Fibroblast of skin of abdomen (primary cell): ENCODE results near the gene LYZ. TPM values are rescaled to one million over a fixed set of nuclear protein-coding genes. Genes with fewer than 3 reads are reported as not detected.
"Not testable (repeated sequence)": the region's sequence is repeated elsewhere in the genome, so short reads cannot be mapped to it uniquely, and the experiment has no call there.

Source experiments
- DNase-seq: peaks from one replicate; pipeline ENCODE4 v3.0.0-alpha.2; 2013
- polyA plus RNA-seq, 2 experiments: library from polyadenylated mRNA; unstranded; fragments of 120-200 nt; gene quantifications; one replicate each; pipeline ENCODE4 v1.2.1, GENCODE V29; 2013; ENCODE audit not compliant: insufficient read length in 2 of 2

The LYZ gene
- 0.40 TPM for polyA plus RNA-seq (2013, experiment 1 of 2; ENCODE audit: insufficient read length)
- polyA plus RNA-seq (2013, experiment 2 of 2; ENCODE audit: insufficient read length), result 0.17 TPM

GRCh38 chr12:69348162-69348938, at the start of gene LYZ:
Gene LYZ (plus strand): TSS chr12:69348381. CDS start chr12:69348409, 28 bp downstream.
- no peak for DNase-seq

- DNase-seq, result no peak
Observed at GRCh38 chr12:69298947-69299346, 49.2 kb upstream of the LYZ start.

GRCh38 chr12:69304284-69304683, 43.9 kb upstream of the LYZ start:
- DNase-seq, result no peak

- no peak for DNase-seq
Observed at GRCh38 chr12:69309461-69309860, 38.7 kb upstream of the LYZ start.

GRCh38 chr12:69313209-69313608, 35.0 kb upstream of the LYZ start:
- no peak for DNase-seq

GRCh38 chr12:69316784-69317183, 31.4 kb upstream of the LYZ start:
- not testable (repeated sequence) for DNase-seq

- DNase-seq, result not testable (repeated sequence)
Observed at GRCh38 chr12:69317233-69317632, 30.9 kb upstream of the LYZ start.

GRCh38 chr12:69318225-69318624, 30.0 kb upstream of the LYZ start:
- DNase-seq, result no peak

- DNase-seq, result no peak
Observed at GRCh38 chr12:69321351-69321750, 26.8 kb upstream of the LYZ start.

GRCh38 chr12:69324797-69325466, 23.2 kb upstream of the LYZ start:
- no peak for DNase-seq

- DNase-seq, result no peak
Observed at GRCh38 chr12:69328426-69328825, 19.8 kb upstream of the LYZ start.

- DNase-seq, result no peak
Observed at GRCh38 chr12:69329669-69330428, 18.3 kb upstream of the LYZ start.

- DNase-seq, result peak; percentile 2
Observed at GRCh38 chr12:69330475-69331473, 17.4 kb upstream of the LYZ start.

GRCh38 chr12:69331519-69331908, 16.7 kb upstream of the LYZ start:
- no peak for DNase-seq

GRCh38 chr12:69331909-69332684, 16.1 kb upstream of the LYZ start:
- DNase-seq, result no peak

- no peak for DNase-seq
Observed at GRCh38 chr12:69332815-69333358, 15.3 kb upstream of the LYZ start.

GRCh38 chr12:69334158-69334557, 14.0 kb upstream of the LYZ start:
- no peak for DNase-seq

GRCh38 chr12:69337311-69338090, 10.7 kb upstream of the LYZ start:
- DNase-seq, result no peak

- no peak for DNase-seq
Observed at GRCh38 chr12:69338120-69338859, 9.9 kb upstream of the LYZ start.
